Parathyroid adenoma (tissue), 2 donors: ENCODE measurements around the gene FRMD4A.

ENCODE experiments used
- H2AFZ ChIP-seq: fragments of 300-600 bp; sonication (generic); one replicate; pipeline ENCODE4 v1.7.0; 2017; ENCODE audit warnings: antibody characterized with exemption, mild to moderate bottlenecking
- H3K27ac ChIP-seq: fragments of 300-600 bp; sonication (generic); one replicate; pipeline ENCODE4 v1.7.0; 2017
- H3K27me3 ChIP-seq: fragments of 300-600 bp; sonication (generic); one replicate; pipeline ENCODE4 v1.7.0; 2017; ENCODE audit warnings: low read length; ENCODE audit not compliant: control insufficient read depth, insufficient read depth
- H3K36me3 ChIP-seq: fragments of 300-600 bp; sonication (generic); one replicate; pipeline ENCODE4 v1.7.0; 2017; ENCODE audit warnings: low read length; ENCODE audit not compliant: control insufficient read depth, insufficient read depth
- H3K4me1 ChIP-seq: fragments of 300-600 bp; sonication (generic); one replicate; pipeline ENCODE4 v1.7.0; 2017; ENCODE audit warnings: control low read depth
- H3K4me2 ChIP-seq: fragments of 300-600 bp; sonication (generic); one replicate; pipeline ENCODE4 v1.7.0; 2017; ENCODE audit warnings: low read length
- H3K4me3 ChIP-seq: fragments of 300-600 bp; sonication (generic); one replicate; pipeline ENCODE4 v1.7.0; 2017; ENCODE audit warnings: low read depth, low read length
- H3K79me2 ChIP-seq: fragments of 300-600 bp; sonication (generic); one replicate; pipeline ENCODE4 v1.7.0; 2017; ENCODE audit warnings: control low read depth
- H3K9ac ChIP-seq: fragments of 300-600 bp; sonication (generic); one replicate; pipeline ENCODE4 v1.7.0; 2017; ENCODE audit warnings: mild to moderate bottlenecking
- H3K9me3 ChIP-seq: fragments of 300-600 bp; sonication (generic); one replicate; pipeline ENCODE4 v1.7.0; 2017; ENCODE audit warnings: low read length; ENCODE audit not compliant: control insufficient read depth
- TF ChIP-seq, protein P1 (sequence below): fragments of 300-600 bp; sonication (generic); IDR thresholded peaks from one replicate; pipeline ENCODE4 v1.7.0; 2017; ENCODE audit warnings: antibody characterized with exemption, mild to moderate bottlenecking
- donor health status: primary hyperparathyroidism.

The FRMD4A gene

DNA sequence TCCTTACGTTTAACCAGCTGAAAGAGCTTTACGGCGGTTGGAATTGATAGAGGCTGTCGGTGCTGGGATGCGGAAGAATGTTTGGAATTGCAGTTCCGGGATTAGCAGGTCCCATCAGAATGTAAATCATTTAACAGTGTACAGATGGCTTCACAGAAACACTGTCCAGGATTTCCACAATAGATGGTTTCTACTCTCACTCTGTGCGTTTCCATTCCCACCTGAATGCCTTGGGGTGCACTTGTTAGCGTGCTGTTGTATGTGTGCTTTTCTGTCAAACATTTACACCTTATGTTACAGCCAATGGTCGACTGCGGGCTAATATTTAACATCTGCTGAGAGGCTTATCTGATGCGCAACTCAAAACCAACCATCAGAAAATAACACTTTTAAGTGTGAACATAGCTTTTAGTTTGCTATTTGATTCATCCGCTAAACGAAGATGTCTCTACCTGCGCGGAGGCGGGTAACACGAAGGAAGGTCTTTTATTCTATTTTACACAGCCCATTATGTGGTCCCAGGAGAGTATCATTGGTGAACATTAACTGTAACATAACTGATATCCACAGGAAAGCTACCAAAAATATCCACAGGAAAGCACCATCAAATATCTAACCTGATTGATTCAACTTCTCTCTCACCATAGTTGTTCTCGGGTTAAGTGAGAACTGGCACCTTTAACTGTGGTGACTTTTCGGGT, 564.9 kb downstream of the FRMD4A start:
- TF ChIP-seq, protein P1, sequence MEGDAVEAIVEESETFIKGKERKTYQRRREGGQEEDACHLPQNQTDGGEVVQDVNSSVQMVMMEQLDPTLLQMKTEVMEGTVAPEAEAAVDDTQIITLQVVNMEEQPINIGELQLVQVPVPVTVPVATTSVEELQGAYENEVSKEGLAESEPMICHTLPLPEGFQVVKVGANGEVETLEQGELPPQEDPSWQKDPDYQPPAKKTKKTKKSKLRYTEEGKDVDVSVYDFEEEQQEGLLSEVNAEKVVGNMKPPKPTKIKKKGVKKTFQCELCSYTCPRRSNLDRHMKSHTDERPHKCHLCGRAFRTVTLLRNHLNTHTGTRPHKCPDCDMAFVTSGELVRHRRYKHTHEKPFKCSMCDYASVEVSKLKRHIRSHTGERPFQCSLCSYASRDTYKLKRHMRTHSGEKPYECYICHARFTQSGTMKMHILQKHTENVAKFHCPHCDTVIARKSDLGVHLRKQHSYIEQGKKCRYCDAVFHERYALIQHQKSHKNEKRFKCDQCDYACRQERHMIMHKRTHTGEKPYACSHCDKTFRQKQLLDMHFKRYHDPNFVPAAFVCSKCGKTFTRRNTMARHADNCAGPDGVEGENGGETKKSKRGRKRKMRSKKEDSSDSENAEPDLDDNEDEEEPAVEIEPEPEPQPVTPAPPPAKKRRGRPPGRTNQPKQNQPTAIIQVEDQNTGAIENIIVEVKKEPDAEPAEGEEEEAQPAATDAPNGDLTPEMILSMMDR: no peak
- H3K9ac ChIP-seq: no peak overlapping the region
- no peaks in the 10 kb centered on the region for H3K79me2 ChIP-seq
- no peaks in the 10 kb centered on the region for H3K27me3 ChIP-seq
- H3K36me3 ChIP-seq: no peaks in the 10 kb centered on the region
- no peaks in the 10 kb centered on the region for H3K4me1 ChIP-seq
- H2AFZ ChIP-seq: no peak overlapping the region
- H3K4me2 ChIP-seq: no peak overlapping the region
- no peak overlapping the region for H3K4me3 ChIP-seq
- H3K27ac ChIP-seq: no peak overlapping the region
- H3K9me3 ChIP-seq: no peaks in the 10 kb centered on the region

- H3K4me2 ChIP-seq: no peak overlapping the region
- H3K4me1 ChIP-seq: no peaks in the 10 kb centered on the region
- TF ChIP-seq, protein P1: no peak
- no peak overlapping the region for H3K9ac ChIP-seq
- no peaks in the 10 kb centered on the region for H3K79me2 ChIP-seq
- no peak overlapping the region for H3K4me3 ChIP-seq
- H3K27me3 ChIP-seq: no peaks in the 10 kb centered on the region
- no peak overlapping the region for H2AFZ ChIP-seq
- no peaks in the 10 kb centered on the region for H3K9me3 ChIP-seq
- H3K27ac ChIP-seq: no peak overlapping the region
- no peaks in the 10 kb centered on the region for H3K36me3 ChIP-seq
Observed at GRCh38 chr10:13761490-13762091, 569.1 kb downstream of the FRMD4A start.

GRCh38 chr10:13759168-13759567, 571.6 kb downstream of the FRMD4A start:
- TF ChIP-seq, protein P1: no peak
- no peaks in the 10 kb centered on the region for H3K79me2 ChIP-seq
- no peak overlapping the region for H3K4me2 ChIP-seq
- no peaks in the 10 kb centered on the region for H3K9me3 ChIP-seq
- no peaks in the 10 kb centered on the region for H3K36me3 ChIP-seq
- no peak overlapping the region for H3K9ac ChIP-seq
- no peaks in the 10 kb centered on the region for H3K4me1 ChIP-seq
- H2AFZ ChIP-seq: no peak overlapping the region
- no peak overlapping the region for H3K27ac ChIP-seq
- H3K4me3 ChIP-seq: no peak overlapping the region
- no peaks in the 10 kb centered on the region for H3K27me3 ChIP-seq

GRCh38 chr10:13758756-13759155, 572.0 kb downstream of the FRMD4A start:
- Histone ChIP-seq H3K9me3 (no peaks in the 10 kb centered on the region), H3K4me1 (no peaks in the 10 kb centered on the region), H3K9ac (no peak overlapping the region), H3K36me3 (no peaks in the 10 kb centered on the region), H3K4me3 (no peak overlapping the region), H3K27ac (no peak overlapping the region), H3K79me2 (no peaks in the 10 kb centered on the region), H3K27me3 (no peaks in the 10 kb centered on the region), H3K4me2 (no peak overlapping the region), H2AFZ (no peak overlapping the region)
- TF ChIP-seq, protein P1: no peak

GRCh38 chr10:13758312-13758711, 572.4 kb downstream of the FRMD4A start:
- H3K27ac ChIP-seq: no peak overlapping the region
- H3K79me2 ChIP-seq: no peaks in the 10 kb centered on the region

More at GRCh38 chr10:13758312-13758711, 572.4 kb downstream of the FRMD4A start:
- TF ChIP-seq, protein P1: no peak
- Histone ChIP-seq H2AFZ (no peak overlapping the region), H3K9ac (no peak overlapping the region), H3K9me3 (no peaks in the 10 kb centered on the region), H3K4me1 (no peaks in the 10 kb centered on the region), H3K27me3 (no peaks in the 10 kb centered on the region), H3K36me3 (no peaks in the 10 kb centered on the region), H3K4me3 (no peak overlapping the region), H3K4me2 (no peak overlapping the region)
